D721Med (cell line): ENCODE results near the gene IRX2.

ENCODE experiments used
- DNase-seq: peaks from one replicate; pipeline ENCODE4 v3.0.0; 2011; ENCODE audit warnings: low spot score; ENCODE audit not compliant: insufficient read length
- FAIRE-seq: peaks from 2 replicates; lab custom pipeline; 2011; peaks lifted over from hg19 to GRCh38; lab: Jason Lieb, UNC
- CTCF ChIP-seq: IDR thresholded peaks from 2 replicates; pipeline ENCODE4 v1.5.1; 2012; ENCODE audit warnings: mild to moderate bottlenecking, control low read depth; ENCODE audit not compliant: insufficient read depth; ENCODE audit errors: missing control alignments

Gene IRX2

DNA sequence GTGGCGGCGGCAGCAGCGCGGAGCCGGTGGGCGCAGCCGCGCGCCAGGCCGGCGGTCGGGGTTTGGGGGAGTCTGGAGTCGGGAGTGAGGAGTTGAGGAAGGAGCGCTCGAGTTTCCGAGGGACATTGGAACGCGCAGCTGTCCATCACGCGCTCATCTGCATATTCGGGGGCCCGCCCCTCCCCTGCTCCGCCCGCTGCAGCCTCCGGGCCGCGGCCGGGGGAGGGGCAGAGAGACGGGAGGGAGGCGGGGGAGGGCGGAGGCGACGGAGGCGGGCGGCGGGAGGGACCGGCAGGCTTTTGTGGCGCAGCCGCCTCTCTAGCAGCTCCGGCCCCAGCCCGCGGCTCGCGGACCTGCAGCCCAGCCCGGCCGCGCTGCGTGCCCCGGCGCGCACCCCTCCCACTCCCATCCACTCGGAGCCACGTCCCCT, at the start of gene IRX2:
TSS of gene IRX2 (minus strand) at position 86 of the 430 bp plus-strand sequence. CDS start 264 bp downstream, outside the sequence.
- DNase-seq (no peak), FAIRE-seq (no peak)

DNA sequence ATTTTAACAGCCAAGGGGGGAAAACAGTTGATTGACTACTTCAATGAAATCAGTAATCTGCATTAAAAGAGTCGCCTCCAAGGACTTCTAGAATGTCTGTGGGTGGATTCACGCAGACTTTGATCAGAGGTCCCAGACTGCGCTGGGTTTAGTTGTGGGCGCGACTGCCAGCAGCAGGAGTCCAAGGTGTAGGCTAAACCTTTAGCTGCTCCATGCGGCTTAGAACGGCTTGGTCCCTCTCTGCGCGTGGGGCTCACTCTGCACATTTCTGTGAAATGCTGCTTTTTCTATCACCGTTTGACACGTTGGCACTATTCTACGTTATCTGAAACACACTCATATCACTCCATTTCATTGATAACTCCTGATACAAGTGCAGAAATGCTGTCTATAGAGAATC, 48.6 kb upstream of the IRX2 start:
- TF ChIP-seq CTCF, result no peak
- DNase-seq, result no peak
- no peak for FAIRE-seq

More for the DNA sequence above, at the start of gene IRX2:
- TF ChIP-seq CTCF, result no peak

DNA sequence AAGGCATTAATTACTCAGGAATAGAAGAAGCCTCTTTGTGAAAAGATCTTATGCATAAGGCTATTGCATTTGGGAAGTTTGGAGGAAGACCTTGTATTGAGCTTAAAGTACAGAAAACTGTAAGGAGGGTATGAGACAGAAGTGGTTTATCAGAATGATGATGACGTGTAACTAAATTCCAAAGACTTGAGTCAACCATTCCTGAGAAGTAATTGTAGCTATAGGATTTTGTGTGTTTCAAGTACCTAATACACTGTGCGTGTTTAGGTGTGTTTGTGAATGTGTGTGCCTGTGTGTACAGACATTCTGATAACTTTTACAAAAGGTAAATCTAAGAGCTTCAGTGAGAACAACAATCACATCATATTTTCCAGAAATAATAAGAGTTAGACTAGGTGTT, 46.5 kb upstream of the IRX2 start:
- no peak for FAIRE-seq
- TF ChIP-seq CTCF, result no peak
- no peak for DNase-seq

DNA sequence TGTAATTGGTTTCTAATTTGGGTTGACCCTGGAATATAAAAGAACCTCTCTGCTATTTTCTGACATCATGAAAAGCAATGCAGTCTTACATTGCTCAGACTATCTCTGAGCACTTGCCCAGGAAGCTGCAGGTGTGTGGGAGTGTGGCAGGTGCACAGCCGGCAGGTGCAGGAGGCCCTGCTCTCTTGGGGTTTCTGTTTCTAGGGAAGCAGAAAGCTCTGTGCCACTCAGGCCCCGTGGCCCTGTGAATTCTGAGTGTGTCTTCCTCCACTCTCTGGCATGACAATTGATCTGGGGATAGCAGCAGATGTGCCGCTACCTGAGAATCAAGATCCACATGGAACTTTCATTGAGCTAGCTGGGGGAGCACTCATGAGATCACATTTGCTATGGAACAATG, 45.7 kb upstream of the IRX2 start:
- TF ChIP-seq CTCF, result no peak
- no peak for DNase-seq
- FAIRE-seq, result no peak

DNA sequence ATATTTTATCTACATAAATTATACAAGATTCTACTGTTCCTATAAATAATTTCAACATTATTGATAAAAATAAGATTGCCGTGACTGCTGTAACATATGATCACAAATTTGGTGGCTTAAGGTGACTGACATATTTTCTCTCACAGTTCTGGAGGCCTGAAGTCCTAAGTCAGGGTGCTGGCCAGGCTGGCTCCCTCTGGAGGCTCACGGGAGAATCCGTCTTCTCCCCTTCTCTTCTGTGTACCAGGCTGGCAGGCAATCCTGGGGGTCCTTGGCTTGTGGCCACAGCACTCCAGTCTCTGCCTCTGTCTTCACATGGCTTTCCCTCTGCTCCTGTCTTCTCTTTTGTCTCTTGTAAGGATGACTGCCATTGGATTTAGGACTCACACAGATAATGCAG, 31.7 kb upstream of the IRX2 start:
- DNase-seq (no peak), FAIRE-seq (no peak)
- no peak for TF ChIP-seq CTCF

DNA sequence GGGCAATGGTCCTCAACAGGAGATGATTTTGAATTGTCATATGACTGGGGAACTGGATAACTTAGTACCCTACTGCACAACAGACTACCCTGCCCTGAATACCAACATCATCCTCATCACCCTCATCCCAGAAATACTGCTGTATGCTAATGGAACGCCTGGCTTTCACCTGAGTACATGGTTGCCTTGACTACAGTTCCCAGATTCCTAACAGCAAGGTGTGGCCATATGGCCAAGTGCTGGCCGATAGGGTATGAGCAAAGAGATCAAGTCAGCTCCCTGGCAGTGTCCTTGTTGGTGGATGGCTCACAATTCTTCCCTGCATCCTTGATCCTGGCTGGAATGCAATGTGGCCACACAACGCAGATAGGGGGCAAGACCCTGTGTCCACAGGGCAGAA, 31.2 kb upstream of the IRX2 start:
- no peak for FAIRE-seq
- no peak for DNase-seq
- TF ChIP-seq CTCF, result no peak

GRCh38 chr5:2780421-2781171, 29.1 kb upstream of the IRX2 start:
- FAIRE-seq (no peak), DNase-seq (no peak)
- no peak for TF ChIP-seq CTCF
